Stimulated activated CD4-positive, alpha-beta T cell treated with anti-CD3 and anti-CD28 coated beads, Interleukin-12 subunit alpha, Interleukin-12 subunit beta, amount 100 ng/mL, for 24 hours (primary cell): ENCODE data around the gene CBX8.
"Not testable (repeated sequence)": the region's sequence is repeated elsewhere in the genome, so short reads cannot be mapped to it uniquely, and the experiment has no call there.

Experiments
- DNase-seq, 2 experiments: peaks; one replicate each; pipeline ENCODE4 v3.0.0-alpha.2; 2020; ENCODE audit warnings: low read depth in 2 of 2

Gene CBX8

GRCh38 chr17:79779084-79779529 is 17.8 kb downstream of the CBX8 start:
- no peak for DNase-seq

- DNase-seq: no peak
These were observed 18.3 kb downstream of the CBX8 start for GRCh38 chr17:79778504-79779083.

- DNase-seq: peak; percentile 64 to 72
These were observed 18.9 kb downstream of the CBX8 start, which contains the start of gene CBX2 for GRCh38 chr17:79777894-79778503. Gene CBX2 (plus strand): TSS chr17:79778148. CDS start chr17:79778236, 88 bp downstream.

- DNase-seq: no peak
These were observed 19.6 kb downstream of the CBX8 start for GRCh38 chr17:79777120-79777893.

GRCh38 chr17:79776376-79777119 is 20.3 kb downstream of the CBX8 start:
- DNase-seq: no peak

- no peak for DNase-seq
These were observed 21.2 kb downstream of the CBX8 start for GRCh38 chr17:79775632-79776031.

- DNase-seq: no peak
These were observed 22.3 kb downstream of the CBX8 start for GRCh38 chr17:79774561-79774975.

- not testable (repeated sequence) for DNase-seq
These were observed 24.2 kb downstream of the CBX8 start for GRCh38 chr17:79772726-79773125.

- DNase-seq: no peak
These were observed 25.6 kb downstream of the CBX8 start for GRCh38 chr17:79771276-79771675.

- DNase-seq: no peak
These were observed 27.0 kb downstream of the CBX8 start for GRCh38 chr17:79769570-79770506.

GRCh38 chr17:79765708-79766107 is 31.2 kb downstream of the CBX8 start:
- no peak for DNase-seq

GRCh38 chr17:79761894-79762589 is 34.8 kb downstream of the CBX8 start:
- no peak for DNase-seq

GRCh38 chr17:79760197-79760906 is 36.5 kb downstream of the CBX8 start:
- no peak for DNase-seq

- DNase-seq: no peak
These were observed 38.6 kb downstream of the CBX8 start for GRCh38 chr17:79758271-79758670.

GRCh38 chr17:79757140-79757745 is 39.6 kb downstream of the CBX8 start:
- no peak for DNase-seq

GRCh38 chr17:79755591-79755990 is 41.3 kb downstream of the CBX8 start:
- DNase-seq: no peak

- not testable (repeated sequence) for DNase-seq
These were observed 42.0 kb downstream of the CBX8 start for GRCh38 chr17:79754903-79755302.

- DNase-seq: no peak
These were observed 42.5 kb downstream of the CBX8 start for GRCh38 chr17:79754370-79754769.

GRCh38 chr17:79752175-79752574 is 44.7 kb downstream of the CBX8 start:
- peak in 1 of 2 experiments; percentile 15 for DNase-seq
